ENCODE results near the gene CLDN18.

CLDN18 gene

GRCh38 chr3:138082085-138082991 is 72.4 kb downstream of the CLDN18 start:
- H3K4me1 ChIP-seq (ENCODE audit: control insufficient read depth, insufficient read depth, low read length): peaks cover 6% of the 10 kb centered on the region; the same call in 1 of the 2 replicates
- H3K27ac ChIP-seq (ENCODE audit: low read depth, low read length): no peak overlapping the region
- no peaks in the 10 kb centered on the region for H3K9me3 ChIP-seq (ENCODE audit: control insufficient read depth, insufficient read depth, low read depth, low read length)
- H3K27me3 ChIP-seq (ENCODE audit: control insufficient read depth, insufficient read depth, low read length): no peaks in the 10 kb centered on the region
- H3K4me3 ChIP-seq (ENCODE audit: low read depth, low read length): no peak overlapping the region
- peaks cover 59% of the 10 kb centered on the region for H3K36me3 ChIP-seq (ENCODE audit: control insufficient read depth, insufficient read depth, low read length)
- no peak overlapping the region for H3K9ac ChIP-seq (ENCODE audit: low read length)

GRCh38 chr3:138082992-138083386 is 73.0 kb downstream of the CLDN18 start:
- Histone ChIP-seq H3K4me1 (ENCODE audit: control insufficient read depth, insufficient read depth, low read length) (peaks cover 6% of the 10 kb centered on the region; the same call in 1 of the 2 replicates), H3K9ac (ENCODE audit: low read length) (no peak overlapping the region), H3K27me3 (ENCODE audit: control insufficient read depth, insufficient read depth, low read length) (no peaks in the 10 kb centered on the region), H3K27ac (ENCODE audit: low read depth, low read length) (no peak overlapping the region), H3K4me3 (ENCODE audit: low read depth, low read length) (no peak overlapping the region), H3K9me3 (ENCODE audit: control insufficient read depth, insufficient read depth, low read depth, low read length) (no peaks in the 10 kb centered on the region), H3K36me3 (ENCODE audit: control insufficient read depth, insufficient read depth, low read length) (peaks cover 60% of the 10 kb centered on the region)
